Smooth muscle cell (in vitro differentiated cells): Measurements from ENCODE around the gene CCNQ. TPM values are rescaled to one million over a fixed set of nuclear protein-coding genes. Genes with fewer than 3 reads are reported as not detected.

ENCODE experiments used
- DNase-seq: peaks from one replicate; lab custom pipeline; 2025; ENCODE audit not compliant: unreplicated experiment; lab: John Stamatoyannopoulos, UW
- H2AFZ ChIP-seq: fragments of 200-600 bp; sonication (generic); 2 replicates; pipeline ENCODE4 v1.6.0; 2016; ENCODE audit warnings: antibody characterized with exemption, low read depth, mild to moderate bottlenecking
- H3F3A ChIP-seq: fragments of 200-600 bp; sonication (generic); 2 replicates; pipeline ENCODE4 v1.6.0; 2017; ENCODE audit warnings: antibody characterized with exemption, low read depth
- H3K27ac ChIP-seq: fragments of 200-600 bp; sonication (generic); 2 replicates; pipeline ENCODE4 v1.5.1; 2016; ENCODE audit warnings: low read depth, mild to moderate bottlenecking
- H3K27me3 ChIP-seq: fragments of 200-600 bp; sonication (generic); 2 replicates; pipeline ENCODE4 v1.6.1; 2016; ENCODE audit warnings: low read depth, mild to moderate bottlenecking
- H3K36me3 ChIP-seq: fragments of 200-600 bp; sonication (generic); 2 replicates; pipeline ENCODE4 v1.5.1; 2016; ENCODE audit warnings: low read depth
- H3K4me1 ChIP-seq: fragments of 200-600 bp; sonication (generic); 2 replicates; pipeline ENCODE4 v1.5.1; 2016; ENCODE audit warnings: low read depth
- H3K4me2 ChIP-seq: fragments of 200-600 bp; sonication (generic); 2 replicates; pipeline ENCODE4 v1.6.0; 2016; ENCODE audit warnings: mild to moderate bottlenecking
- H3K4me3 ChIP-seq: fragments of 200-600 bp; sonication (generic); 2 replicates; pipeline ENCODE4 v1.5.1; 2016; ENCODE audit warnings: mild to moderate bottlenecking
- H3K79me2 ChIP-seq: fragments of 200-600 bp; sonication (generic); 2 replicates; pipeline ENCODE4 v1.6.0; 2016; ENCODE audit warnings: low read depth, mild to moderate bottlenecking
- H3K9ac ChIP-seq: fragments of 200-600 bp; sonication (generic); 2 replicates; pipeline ENCODE4 v1.6.0; 2016; ENCODE audit warnings: low read depth
- H3K9me3 ChIP-seq: fragments of 200-600 bp; sonication (generic); replicated peaks from 2 replicates; pipeline ENCODE4 v1.5.1; 2016; ENCODE audit warnings: low read depth
- H4K20me1 ChIP-seq: fragments of 200-600 bp; sonication (generic); 2 replicates; pipeline ENCODE4 v1.6.0; 2016; ENCODE audit warnings: low read depth
- CTCF ChIP-seq: fragments of 200-600 bp; sonication (generic); IDR thresholded peaks from 2 replicates; pipeline ENCODE4 v1.5.1; 2017; ENCODE audit warnings: borderline replicate concordance, mild to moderate bottlenecking, antibody characterized with exemption; ENCODE audit not compliant: insufficient read depth, poor library complexity, severe bottlenecking
- WGBS: methylation state at CpG from one replicate; pipeline ENCODE4 v1.1.7; 2016; ENCODE audit warnings: low lambda C conversion rate; 5-methylcytosine and 5-hydroxymethylcytosine counted together
- polyA plus RNA-seq: library from polyadenylated mRNA; unstranded; fragments of >200 nt; fragmentation: Nextera tagmentation; extraction: Ambion mirVana; gene quantifications from 2 replicates; pipeline ENCODE4 v1.2.1, GENCODE V29; 2016
- total RNA-seq: library from RNA; depleted of rRNA; stranded (reverse); fragments of >200 nt; gene quantifications from 2 replicates; pipeline ENCODE4 v1.2.3, GENCODE V29; 2014

CCNQ gene
- total and polyA plus RNA-seq, 2 experiments from 2014 or later: 9.4 to 27.3 TPM

- H4K20me1 ChIP-seq: no peaks in the 10 kb centered on the region
- no peak overlapping the region for H3K27ac ChIP-seq
- no peaks in the 10 kb centered on the region for H3K9me3 ChIP-seq
- no peaks in the 10 kb centered on the region for H3F3A ChIP-seq
- H3K79me2 ChIP-seq: no peaks in the 10 kb centered on the region
- no peak for DNase-seq
- WGBS: 88% methylated on average over 13 of the region's 14 CpGs
- H3K4me1 ChIP-seq: no peaks in the 10 kb centered on the region
- no peaks in the 10 kb centered on the region for H3K27me3 ChIP-seq
- H3K4me3 ChIP-seq: no peak overlapping the region
- TF ChIP-seq CTCF: no peak
- no peak overlapping the region for H2AFZ ChIP-seq
- H3K4me2 ChIP-seq: no peak overlapping the region
- no peaks in the 10 kb centered on the region for H3K36me3 ChIP-seq
- no peak overlapping the region for H3K9ac ChIP-seq
These were observed 34.1 kb upstream of the CCNQ start for GRCh38 chrX:153633048-153633447.

- Histone ChIP-seq H3K4me2 (no peak overlapping the region), H3K36me3 (no peaks in the 10 kb centered on the region), H3K9me3 (no peaks in the 10 kb centered on the region), H3K9ac (no peak overlapping the region), H3K27me3 (no peaks in the 10 kb centered on the region), H3K4me1 (no peaks in the 10 kb centered on the region), H3K27ac (no peak overlapping the region), H2AFZ (no peak overlapping the region), H3K79me2 (no peaks in the 10 kb centered on the region), H4K20me1 (no peaks in the 10 kb centered on the region), H3K4me3 (no peak overlapping the region), H3F3A (no peaks in the 10 kb centered on the region)
- DNase-seq: no peak
- TF ChIP-seq CTCF: no peak
- 85% methylated on average over 7 of the region's 7 CpGs for WGBS
These were observed 33.6 kb upstream of the CCNQ start for GRCh38 chrX:153632595-153632946.

- WGBS: 86% methylated on average over 19 of the region's 19 CpGs
- no peak overlapping the region for H3K9ac ChIP-seq
- no peak for DNase-seq
These were observed 33.1 kb upstream of the CCNQ start for GRCh38 chrX:153631907-153632594.

More at GRCh38 chrX:153631907-153632594, 33.1 kb upstream of the CCNQ start:
- no peak overlapping the region for H3K4me3 ChIP-seq
- H3K27ac ChIP-seq: no peak overlapping the region
- no peaks in the 10 kb centered on the region for H3K9me3 ChIP-seq
- TF ChIP-seq CTCF: no peak
- no peaks in the 10 kb centered on the region for H3K36me3 ChIP-seq
- H3K27me3 ChIP-seq: no peaks in the 10 kb centered on the region
- no peaks in the 10 kb centered on the region for H3K4me1 ChIP-seq
- no peaks in the 10 kb centered on the region for H3K79me2 ChIP-seq
- no peak overlapping the region for H3K4me2 ChIP-seq
- H3F3A ChIP-seq: no peaks in the 10 kb centered on the region
- H4K20me1 ChIP-seq: no peaks in the 10 kb centered on the region
- no peak overlapping the region for H2AFZ ChIP-seq
